ENCODE results near the gene PARM1. TPM values are rescaled to one million over a fixed set of nuclear protein-coding genes. Genes with fewer than 3 reads are reported as not detected.

PARM1 gene
- total and polyA plus RNA-seq, 2 experiments from 2014 or later, result 4.9 to 10.4 TPM

DNA sequence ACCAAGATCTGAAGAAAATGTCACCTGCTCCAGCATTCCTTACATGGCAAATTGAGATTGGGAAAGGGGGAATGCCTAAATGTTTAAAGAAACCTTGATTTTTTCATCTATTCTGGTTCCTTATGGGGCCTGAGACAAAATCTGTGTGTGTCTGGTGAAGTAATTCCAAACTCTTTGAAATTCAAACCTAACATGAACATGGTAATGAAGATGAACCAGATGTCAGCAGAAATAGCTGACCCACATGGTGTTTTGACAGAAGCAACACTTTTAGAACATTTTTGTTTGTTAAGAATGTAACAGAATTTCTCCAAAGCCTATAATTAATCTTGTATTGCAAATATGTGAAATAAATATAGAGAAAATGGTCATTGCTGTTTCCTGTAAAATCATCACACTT lies 133.0 kb downstream of the PARM1 start:
- Histone ChIP-seq H3K4me1 (ENCODE audit: insufficient read depth) (no peaks in the 10 kb centered on the region), H3F3A (replicated peaks; ENCODE audit: low read depth) (no peaks in the 10 kb centered on the region), H3K27ac (ENCODE audit: low read depth) (no peak overlapping the region), H3K79me2 (replicated peaks; ENCODE audit: insufficient read depth) (no peaks in the 10 kb centered on the region), H3K4me2 (no peak overlapping the region), H3K36me3 (ENCODE audit: insufficient read depth) (no peaks in the 10 kb centered on the region), H3K9me2 (ENCODE audit: insufficient read depth) (peaks cover 5% of the 10 kb centered on the region; the same call in 1 of the 2 replicates), H3K27me3 (ENCODE audit: insufficient read depth) (no peaks in the 10 kb centered on the region), H2AFZ (no peak overlapping the region), H3K4me3 (no peak overlapping the region), H4K20me1 (replicated peaks; ENCODE audit: insufficient read depth) (no peaks in the 10 kb centered on the region)
- Mint-ChIP-seq H3K36me3 (ENCODE audit: low read depth) (no peaks in the 10 kb centered on the region), H3K4me3 (no peak overlapping the region), H3K27me3 (ENCODE audit: insufficient read depth, low read depth, poor library complexity) (no peaks in the 10 kb centered on the region), H3K9me3 (no peaks in the 10 kb centered on the region), H3K4me1 (no peaks in the 10 kb centered on the region), H3K27ac (no peak overlapping the region)
- no peak for ATAC-seq
- no peak for DNase-seq (ENCODE audit: low spot score)
- TF ChIP-seq REST (IDR thresholded peaks at IDR 0.05; ENCODE audit: unreplicated experiment) (no peak), ZNF462 (CRISPR knock-in tag; IDR thresholded peaks at IDR 0.05) (no peak)
